Left renal cortex interstitium (tissue), 4 donors: ENCODE data around the gene AUTS2. TPM values are rescaled to one million over a fixed set of nuclear protein-coding genes. Genes with fewer than 3 reads are reported as not detected.

Experiments used
- DNase-seq, 4 donors: peaks; one replicate each; pipeline ENCODE4 v3.0.0-alpha.2; 2013; ENCODE audit warnings: low read depth in 4 of 4, low spot score in 2 of 4, missing footprints in 1 of 4
- polyA plus RNA-seq, 4 donors: library from polyadenylated mRNA; unstranded; fragments of 120-200 nt; gene quantifications; one replicate each; pipeline ENCODE4 v1.2.1, GENCODE V29; 2013; ENCODE audit not compliant: insufficient read length in 4 of 4

AUTS2 gene
- polyA plus RNA-seq, 4 donors = 56.5 to 144 (median 82.8) TPM

DNA sequence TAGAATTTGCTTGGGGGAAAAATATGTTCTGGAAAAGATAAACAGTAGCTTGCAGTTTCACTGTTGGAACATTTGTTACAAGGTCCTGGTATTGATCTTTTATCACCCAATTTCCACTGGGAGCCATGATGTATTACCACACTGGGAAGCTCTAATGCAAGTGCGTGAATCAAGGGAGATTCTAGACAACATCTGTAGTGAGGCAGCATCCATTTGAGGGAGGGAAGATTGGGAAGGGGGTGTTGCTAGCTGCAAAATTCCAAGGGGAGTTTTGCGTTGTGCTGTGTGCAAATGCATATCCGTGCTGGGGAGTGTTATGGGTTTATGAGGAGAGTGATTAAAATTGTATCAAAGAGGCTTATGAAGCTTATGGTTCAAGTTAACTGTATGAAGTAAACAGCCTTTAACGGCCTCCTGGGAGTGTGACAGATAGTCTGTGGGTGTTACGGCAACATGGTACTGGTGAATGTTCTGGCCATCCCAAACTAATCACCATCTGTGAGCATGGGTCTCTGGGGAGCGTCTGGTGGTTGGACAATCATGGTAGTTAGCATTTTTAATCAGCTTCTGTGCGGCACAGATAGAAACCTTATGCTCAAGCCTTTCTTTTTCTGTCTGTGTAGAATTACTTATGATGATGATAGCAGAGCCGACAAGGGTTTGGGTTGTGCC is 931.8 kb downstream of the AUTS2 start:
- no peak for DNase-seq

DNA sequence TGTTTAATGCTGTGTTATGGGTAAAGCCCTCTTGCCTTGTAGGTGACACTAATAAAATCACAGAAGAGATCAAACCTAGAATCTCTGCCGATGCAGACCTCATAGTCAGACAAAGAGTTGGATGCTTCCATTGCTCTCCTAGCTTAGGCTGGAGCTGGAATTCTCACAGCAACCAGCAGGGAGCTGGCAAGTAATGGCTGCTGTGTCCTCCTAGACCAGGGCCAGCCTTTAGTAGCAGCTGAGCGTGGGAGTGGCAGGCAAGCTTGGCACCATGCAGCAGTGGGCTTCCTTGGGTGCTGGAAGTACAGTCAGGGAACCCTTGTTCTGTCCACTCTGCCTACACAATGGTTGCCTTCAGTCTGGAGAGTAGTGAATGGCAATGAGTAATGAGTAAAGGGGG is 935.3 kb downstream of the AUTS2 start:
- no peak for DNase-seq

- no peak for DNase-seq
Observed at GRCh38 chr7:70539205-70539604, 940.9 kb downstream of the AUTS2 start.

GRCh38 chr7:70539617-70540016 is 941.3 kb downstream of the AUTS2 start:
- no peak for DNase-seq

GRCh38 chr7:70540641-70541040 is 942.4 kb downstream of the AUTS2 start:
- no peak for DNase-seq

DNA sequence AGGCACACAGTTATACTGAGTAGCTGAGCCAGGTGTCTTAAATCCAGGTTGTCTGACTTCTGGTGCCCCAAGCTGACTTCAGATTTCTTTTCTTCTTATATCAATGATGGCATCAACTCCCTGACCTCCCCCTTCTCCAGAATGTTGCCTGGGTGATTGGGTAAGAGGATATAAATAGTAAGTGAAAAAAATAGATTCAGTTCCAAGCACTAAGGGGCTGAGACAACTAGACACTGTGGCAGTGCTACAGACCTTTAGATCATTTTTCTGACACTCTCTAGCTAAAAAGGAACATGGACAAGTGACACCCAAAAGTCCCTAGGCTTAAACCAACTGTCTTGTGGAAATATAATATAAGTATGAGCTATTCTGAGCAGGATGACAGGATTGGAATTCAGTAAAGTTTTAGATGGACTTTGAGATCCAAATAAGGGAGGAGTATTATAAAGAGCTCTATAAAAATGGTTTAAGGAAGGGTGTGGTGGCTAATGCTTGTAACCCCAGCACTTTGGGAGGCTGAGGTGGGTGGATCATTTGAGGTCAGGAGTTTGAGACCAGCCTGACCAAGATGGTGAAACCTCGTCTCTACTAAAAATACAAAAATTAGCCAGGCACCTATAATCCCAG is 944.6 kb downstream of the AUTS2 start:
- DNase-seq = no peak

- DNase-seq = no peak
Observed at GRCh38 chr7:70544016-70544415, 945.7 kb downstream of the AUTS2 start.

GRCh38 chr7:70545214-70545613 is 946.9 kb downstream of the AUTS2 start:
- no peak for DNase-seq

GRCh38 chr7:70552141-70552540 is 953.9 kb downstream of the AUTS2 start:
- no peak for DNase-seq

GRCh38 chr7:70553364-70553763 is 955.1 kb downstream of the AUTS2 start:
- no peak for DNase-seq

- no peak for DNase-seq
Observed at GRCh38 chr7:70554646-70555045, 956.4 kb downstream of the AUTS2 start.

GRCh38 chr7:70556761-70557160 is 958.5 kb downstream of the AUTS2 start:
- DNase-seq = no peak

- no peak for DNase-seq
Observed at GRCh38 chr7:70557338-70557737, 959.1 kb downstream of the AUTS2 start.

GRCh38 chr7:70559815-70560214 is 961.5 kb downstream of the AUTS2 start:
- no peak for DNase-seq

DNA sequence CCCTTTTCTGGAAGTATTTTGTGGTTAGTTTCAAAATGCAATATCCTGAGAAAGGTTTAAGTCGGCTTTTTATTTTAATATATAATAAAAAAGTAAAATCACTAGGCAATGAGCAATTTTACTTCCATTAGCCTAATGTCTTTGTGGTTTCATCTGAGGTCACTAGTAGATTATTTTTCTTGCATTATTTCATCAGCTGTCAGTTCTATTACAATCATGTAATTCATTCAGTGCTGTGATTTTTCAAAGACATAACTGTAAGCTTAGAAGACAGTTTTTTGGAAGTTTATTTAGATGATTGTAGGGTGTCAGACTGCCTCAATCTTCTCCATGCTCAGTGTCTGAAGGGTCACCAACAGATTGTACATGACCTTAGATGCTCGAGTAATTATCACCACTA is 965.7 kb downstream of the AUTS2 start:
- DNase-seq = no peak

DNA sequence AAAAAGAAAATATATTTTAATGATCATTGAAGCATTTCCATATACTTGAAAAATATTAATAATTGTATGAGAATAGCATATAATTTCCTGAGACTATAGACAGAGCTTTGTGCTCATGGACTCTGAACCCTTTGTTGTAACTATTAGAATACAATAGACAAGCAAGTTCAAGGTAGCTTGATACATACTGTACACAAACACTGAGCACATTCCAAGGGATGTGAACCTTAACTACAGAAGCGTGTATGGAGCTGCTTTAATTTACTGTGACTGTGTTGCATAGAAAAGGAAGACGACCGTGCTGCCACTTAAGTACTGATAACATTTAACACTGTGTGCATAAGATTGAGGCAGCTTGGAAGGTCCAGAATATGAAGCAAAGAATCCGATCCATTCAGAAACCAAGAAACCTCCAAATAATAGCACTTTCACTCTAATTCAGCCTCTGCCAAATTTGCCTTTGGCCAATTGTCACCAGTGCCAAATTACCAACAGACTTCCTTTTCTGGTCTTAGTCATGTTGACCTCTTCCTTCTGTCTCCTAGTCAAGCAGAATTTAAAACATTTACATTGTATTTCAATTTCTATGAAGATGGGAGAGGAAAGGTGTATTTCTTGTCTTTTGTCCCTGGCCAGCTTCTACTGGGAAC is 967.6 kb downstream of the AUTS2 start:
- no peak for DNase-seq

DNA sequence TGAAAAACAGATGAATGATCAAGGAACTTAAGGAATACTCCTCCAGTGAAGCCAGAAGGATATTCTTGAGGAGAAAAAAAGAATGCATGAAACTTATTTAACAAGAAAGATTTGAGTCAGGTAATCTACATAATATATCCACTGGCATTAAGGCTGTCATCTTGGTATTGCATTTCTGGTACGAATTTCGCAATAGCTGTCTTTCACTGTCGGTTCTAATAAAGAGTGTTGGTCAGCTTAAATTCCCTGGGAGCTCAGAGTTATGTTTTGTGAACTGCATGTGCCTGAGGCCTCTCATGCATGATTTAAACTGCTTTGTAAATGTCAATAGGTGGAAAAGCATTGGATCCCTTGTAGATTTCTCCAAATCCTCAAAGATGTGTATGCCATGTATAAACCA is 968.4 kb downstream of the AUTS2 start:
- no peak for DNase-seq

- DNase-seq = no peak
Observed at GRCh38 chr7:70568674-70569334, 970.5 kb downstream of the AUTS2 start.

- no peak for DNase-seq
Observed at GRCh38 chr7:70569335-70569819, 971.1 kb downstream of the AUTS2 start.

DNA sequence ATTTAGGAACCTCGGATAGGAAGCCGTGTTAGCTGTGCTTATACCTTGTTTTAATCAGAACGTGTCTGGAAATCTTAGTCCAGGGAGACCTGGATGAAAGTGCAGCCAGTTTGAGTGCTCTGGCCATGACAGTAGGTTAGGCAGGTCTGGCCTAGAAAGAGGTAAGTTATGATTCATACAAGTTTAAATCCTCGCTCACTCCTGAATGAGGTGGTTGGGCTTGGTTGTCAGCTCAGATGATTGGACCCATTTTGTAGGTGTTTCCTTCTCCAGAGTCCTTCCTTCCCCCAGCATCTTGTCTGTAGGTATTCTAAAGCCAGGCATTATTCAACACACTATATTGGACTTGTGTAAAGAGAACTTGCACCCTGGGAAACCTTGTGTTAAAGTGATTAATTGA is 971.8 kb downstream of the AUTS2 start:
- no peak for DNase-seq

GRCh38 chr7:70570961-70571360 is 972.7 kb downstream of the AUTS2 start:
- no peak for DNase-seq
